ENCODE results near the gene TBC1D30.

GRCh38 chr12:64826234-64826633 lies 1.8 kb downstream of the TBC1D30 start:
- TF ChIP-seq CTCF (IDR thresholded peaks at IDR 0.05), result no peak
- no peak for TF ChIP-seq EP300 (IDR thresholded peaks at IDR 0.05)
- TF ChIP-seq POLR2AphosphoS5 (IDR thresholded peaks at IDR 0.05), result no peak
- TF ChIP-seq POLR2A (IDR thresholded peaks at IDR 0.05), result no peak

All from gastroesophageal sphincter (tissue), 3 donors.